Activated CD4-positive, CD25-positive, alpha-beta regulatory T cell (primary cell): ENCODE measurements around the gene PAPSS1.
"Not testable (repeated sequence)": the region's sequence is repeated elsewhere in the genome, so short reads cannot be mapped to it uniquely, and the experiment has no call there.

ENCODE experiments used
- DNase-seq, 4 experiments: peaks; one replicate each; lab custom pipeline; 2025; lab: John Stamatoyannopoulos, UW

The PAPSS1 gene

DNA sequence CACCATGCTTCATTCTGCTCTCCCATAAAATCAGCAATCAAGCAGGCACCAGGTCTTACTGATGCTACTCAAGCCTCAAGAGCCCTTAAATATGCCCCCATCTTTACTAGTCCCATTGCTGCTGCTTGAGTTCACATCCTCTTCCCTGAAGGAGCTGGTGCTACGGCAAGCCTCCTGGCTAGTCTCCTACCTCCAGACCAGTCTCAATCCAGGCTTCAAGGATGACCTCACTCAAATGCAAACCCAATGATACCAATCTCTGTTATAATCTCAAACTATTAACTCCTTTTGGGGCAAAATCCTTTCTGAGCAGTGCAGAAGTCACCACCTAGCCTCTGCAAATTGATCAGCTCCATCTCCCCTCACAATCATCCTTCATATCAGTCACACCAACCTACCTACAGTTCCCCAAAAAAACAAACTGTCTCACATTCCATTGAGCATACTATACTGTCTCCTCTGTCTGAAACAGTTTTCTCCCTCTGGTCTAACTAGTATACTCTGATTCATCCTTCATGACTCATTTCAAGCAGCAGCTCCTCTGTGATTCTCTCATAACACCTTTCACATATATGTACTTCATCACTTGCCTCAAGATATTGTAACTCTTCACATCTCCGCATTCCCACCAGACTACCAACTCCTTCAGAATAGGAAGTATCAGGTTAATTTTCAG is 30.0 kb downstream of the PAPSS1 start:
- no peak for DNase-seq

DNA sequence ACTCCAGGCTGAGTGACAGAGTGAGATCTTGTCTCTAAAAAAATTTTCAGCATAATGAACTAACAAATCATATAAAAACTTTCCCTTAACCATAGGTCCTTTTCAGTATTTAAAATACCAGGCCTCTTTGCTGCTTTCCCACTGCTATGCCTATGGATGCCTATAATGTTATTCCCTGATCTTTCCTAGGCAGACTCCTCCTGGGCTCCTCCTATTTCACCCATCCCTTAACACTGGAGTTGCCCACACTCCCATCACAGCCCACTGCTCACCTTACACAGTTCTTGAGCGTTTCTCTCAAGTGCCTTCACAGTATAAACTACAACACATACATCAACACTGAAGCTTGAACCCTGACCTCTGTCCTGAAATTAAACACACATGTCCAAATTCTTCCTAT is 31.6 kb downstream of the PAPSS1 start:
- no peak for DNase-seq

DNA sequence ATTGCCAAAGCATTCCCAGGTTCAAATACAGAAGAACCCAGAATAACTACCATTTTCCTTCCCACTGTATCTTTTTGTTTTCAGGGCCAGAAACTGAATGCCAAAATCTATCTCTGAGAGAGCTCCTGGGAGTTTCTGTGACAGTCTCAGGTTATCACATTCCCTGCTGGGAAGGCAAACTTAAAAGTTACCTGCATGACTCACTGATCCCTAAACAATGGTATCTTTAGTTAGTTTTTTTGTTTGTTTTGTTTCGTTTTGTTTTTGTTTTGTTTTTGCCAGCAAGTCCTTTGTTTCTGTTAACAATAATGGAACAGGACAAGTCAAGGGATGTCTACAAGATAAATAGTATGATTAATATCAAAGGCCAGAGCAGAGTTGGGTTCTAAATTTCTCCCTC is 34.3 kb downstream of the PAPSS1 start:
- DNase-seq, result no peak

DNA sequence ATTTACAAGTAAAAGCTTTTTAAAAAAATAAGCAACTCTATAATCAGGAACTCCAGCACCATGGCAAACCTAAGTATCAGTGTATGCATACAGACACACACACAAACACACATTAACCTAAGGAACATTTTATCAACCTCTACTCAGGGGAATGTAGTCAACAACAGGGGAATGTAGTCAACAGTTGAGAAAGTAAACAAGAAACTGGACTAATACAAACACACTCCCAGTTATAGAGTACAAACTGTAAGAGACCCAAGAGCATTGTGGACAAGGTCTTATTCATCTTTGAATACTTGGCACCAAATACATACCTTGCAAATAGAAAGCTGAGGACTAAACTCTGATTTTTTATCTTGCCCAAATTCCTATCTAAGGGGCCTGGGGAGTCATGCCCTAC is 36.2 kb downstream of the PAPSS1 start:
- no peak for DNase-seq

DNA sequence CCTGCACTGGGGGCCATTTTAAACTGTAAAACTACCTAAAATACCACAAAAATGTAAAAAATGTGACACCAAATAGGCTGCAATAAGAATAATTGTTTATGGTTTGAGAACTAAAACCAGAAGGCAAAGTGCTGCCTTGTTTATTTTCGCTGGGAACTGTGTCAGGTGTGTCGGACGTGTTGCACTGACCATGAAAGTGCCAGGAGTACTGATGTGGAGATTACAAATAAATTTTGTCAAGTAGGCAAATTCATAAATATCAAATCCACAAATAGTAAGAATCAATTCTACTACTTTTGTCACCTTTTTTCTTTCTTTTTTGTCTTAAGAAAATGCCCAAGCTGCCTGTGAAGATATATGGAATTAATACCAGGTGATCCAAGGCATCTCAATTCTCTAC is 37.7 kb downstream of the PAPSS1 start:
- DNase-seq, result no peak

DNA sequence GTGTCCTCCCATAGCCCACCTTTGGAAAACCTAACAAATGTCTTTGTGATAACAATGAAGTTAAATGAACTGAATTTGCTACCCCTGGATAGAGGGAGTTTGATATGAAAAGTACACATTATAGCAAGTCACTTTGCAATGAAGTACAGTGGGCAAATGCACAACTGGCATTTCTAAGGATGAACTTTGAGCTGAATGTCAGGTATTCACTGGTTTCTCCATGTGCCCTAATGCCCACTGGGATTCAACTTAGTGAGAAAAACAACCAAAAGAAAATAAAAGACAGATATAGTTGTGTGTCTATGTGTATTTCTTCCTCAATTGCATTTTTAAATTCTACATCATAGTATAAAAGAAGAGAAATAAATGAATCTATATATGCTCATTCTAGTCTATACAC is 51.0 kb downstream of the PAPSS1 start:
- DNase-seq, result no peak

DNA sequence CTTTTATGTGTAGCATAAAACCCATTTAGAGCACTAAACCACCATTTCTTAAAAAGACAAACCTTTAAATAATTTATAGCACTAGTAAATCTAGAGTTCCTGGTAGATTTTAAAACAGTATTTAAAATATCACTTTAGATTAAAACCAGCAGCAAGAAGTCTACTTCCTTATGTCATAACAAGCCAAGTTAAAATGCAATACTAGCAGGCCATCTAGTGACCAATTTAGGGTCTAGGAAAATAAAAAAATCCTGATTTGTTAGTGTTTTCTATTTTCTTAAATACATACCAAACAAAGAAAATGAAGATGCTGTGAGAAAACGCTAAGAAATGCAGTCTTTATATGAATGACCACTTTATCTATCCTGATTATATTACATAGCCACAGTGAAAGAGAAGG is 53.9 kb downstream of the PAPSS1 start:
- DNase-seq, result no peak

DNA sequence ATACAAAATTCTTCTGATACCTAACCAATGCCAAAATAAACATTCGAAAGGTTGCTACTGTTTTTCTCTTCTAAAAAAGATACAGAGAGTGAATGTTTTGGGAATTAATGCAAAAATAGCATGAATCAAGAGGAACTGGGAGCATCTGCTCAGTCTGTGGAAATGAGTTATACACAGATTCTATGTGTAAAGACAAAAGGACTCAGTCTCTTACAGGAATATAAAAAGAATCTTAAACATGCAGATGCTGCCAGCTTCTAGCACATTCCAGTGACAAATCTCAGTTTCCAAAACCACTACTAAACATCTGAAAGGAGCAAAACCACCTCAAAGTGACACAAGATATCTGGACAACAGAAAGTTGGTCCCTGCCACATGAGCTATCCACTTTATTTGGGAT is 55.0 kb downstream of the PAPSS1 start:
- no peak for DNase-seq

DNA sequence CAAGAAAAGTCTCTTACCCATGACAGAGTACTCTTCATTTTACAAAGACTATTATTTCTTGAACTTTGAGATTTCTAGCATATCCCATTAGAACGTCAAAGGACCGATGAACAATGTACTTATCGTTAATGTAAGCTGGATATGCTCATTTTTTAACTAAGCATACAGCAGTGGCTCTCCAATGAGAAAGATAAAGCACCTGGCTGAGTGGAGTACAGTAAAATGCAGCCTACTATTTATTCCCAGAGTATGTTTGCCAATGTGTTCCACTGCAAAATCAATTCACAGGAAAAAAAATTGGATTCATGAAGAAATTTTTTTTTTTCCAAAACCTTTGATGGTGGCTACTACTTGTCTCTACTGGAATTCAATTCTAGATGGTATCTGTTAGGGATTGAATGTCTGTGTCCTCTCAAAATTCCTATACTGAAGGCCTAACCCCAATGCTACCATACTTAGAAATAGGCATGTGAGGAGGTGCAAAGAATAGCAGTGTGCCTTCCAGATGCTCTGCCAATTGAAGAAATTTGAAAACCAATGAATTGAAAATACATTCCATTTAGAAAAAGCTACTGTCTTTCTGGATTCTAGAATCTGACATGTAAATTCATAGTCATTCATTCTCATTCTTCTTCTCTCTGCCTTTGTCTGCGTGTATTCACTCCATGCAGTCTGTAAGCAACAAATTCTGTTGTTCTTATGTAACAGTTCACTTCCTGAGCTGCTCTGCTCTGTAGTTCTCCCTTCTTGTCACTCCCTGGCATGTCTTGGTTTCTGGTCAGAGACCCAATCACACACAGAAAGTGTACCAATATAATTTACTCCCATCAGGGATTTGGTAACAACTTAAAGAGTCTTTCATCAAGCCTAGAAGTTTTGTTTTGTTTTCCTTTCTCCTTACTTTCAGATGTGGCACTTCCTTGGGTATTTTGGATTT is 61.4 kb downstream of the PAPSS1 start:
- DNase-seq, result no peak

DNA sequence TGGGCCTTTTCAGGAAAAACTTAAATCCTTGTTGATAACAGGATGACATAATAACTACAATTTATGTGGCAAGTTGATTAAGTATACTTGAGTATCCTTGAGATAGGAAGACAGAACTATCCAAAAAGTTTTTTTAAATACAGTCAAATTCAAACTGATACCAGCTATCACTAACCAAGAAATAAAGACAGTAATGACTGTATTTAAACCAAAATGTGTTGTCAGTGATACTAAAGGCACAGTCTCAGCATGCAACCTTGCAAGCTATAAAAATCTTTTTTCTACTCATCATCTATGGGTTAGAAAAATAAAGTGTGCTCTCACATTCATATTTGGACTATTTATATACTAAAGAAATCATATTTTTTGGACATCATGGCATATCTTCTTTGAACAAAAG is 64.7 kb downstream of the PAPSS1 start:
- no peak for DNase-seq

DNA sequence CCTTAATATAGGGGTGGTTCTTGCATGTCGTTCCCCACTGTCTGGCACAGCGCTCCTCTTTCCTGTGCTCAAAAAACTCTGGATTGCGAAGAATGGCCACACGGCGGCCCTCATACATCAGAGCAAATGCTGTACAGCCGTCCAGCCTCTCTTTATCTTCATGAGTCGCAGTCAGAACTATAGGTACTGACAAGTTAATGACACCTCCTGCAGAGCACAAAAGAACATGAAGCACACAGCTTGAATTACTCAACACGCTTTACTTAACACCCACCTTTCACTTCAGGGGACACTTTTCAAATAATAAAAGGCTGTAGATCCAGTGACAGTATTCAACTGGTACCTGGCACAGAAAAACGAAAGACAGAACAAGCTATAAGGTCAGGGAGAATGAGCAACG is 65.3 kb downstream of the PAPSS1 start:
- DNase-seq, result no peak

DNA sequence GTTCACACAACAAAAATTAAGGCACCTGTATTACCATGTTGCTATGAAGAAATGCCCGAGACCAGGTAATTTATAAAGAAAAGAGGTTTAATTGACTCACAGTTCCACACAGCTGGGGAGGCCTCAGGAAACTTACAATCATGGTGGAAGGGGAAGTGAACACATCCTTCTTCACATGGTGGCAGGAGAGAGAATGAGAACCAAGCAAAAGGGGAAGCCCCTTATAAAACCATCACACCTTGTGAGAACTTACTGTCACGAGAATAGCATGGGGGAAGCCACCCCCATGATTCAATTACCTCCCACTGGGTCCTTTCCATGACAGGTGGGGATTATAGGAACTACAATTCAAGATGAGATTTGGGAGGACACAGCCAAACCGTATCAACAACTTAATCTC is 68.6 kb downstream of the PAPSS1 start:
- DNase-seq, result not testable (repeated sequence)

DNA sequence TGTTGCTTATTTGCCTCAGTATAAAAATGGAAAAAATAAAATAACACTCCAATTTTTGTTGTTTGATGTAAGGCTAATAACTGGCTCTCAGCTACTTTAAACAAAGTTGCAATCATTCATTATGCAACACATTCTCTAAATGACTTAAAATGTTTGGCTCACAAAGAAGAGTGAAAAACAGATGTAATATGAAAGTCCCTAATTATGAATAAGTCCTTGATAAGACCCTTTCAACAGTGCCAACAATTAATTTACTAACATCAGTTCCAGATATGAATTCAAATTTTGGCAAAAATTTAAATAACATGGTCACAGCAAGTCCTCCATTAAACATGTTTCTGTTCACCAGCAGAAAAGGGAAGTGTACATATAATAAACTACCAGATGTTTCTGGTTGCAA is 69.8 kb downstream of the PAPSS1 start:
- DNase-seq, result no peak

DNA sequence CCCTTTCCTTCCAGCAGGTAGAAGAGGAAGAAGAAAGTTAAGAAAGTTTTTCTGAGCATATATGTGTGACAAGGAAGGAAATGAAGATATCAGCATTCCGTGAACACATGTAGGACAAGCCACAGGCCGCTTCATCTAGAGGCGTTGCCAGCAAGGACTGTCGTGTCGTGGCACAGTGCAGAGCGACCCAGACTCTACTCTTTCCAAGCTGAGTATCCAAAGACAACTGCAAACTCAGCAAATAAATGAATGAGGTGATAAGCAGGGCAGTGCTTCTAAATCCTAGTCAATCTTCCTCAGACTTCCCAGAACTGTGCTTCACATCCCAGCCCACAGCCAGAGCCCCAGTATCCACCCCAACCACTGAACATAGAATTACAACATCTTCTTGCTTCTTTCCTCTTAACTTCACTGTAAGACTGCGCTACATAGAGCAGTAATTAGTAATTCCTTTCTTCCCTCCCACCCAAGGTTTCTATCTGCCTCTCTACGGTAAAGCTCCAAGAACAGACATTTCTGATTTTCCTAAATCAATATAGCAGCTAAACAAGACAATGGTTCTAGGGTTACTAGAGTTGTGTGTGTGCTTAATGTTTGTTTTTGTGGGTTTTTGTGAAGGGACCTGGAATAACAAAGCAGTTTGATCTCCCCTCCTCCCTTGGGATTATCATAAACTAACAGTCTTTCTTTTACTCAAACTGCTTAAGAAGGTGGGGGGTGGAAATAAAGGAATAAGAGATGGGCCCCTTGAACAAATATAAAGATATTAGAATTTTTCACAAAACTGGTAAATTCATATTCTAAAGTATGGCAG is 71.6 kb downstream of the PAPSS1 start:
- no peak for DNase-seq

DNA sequence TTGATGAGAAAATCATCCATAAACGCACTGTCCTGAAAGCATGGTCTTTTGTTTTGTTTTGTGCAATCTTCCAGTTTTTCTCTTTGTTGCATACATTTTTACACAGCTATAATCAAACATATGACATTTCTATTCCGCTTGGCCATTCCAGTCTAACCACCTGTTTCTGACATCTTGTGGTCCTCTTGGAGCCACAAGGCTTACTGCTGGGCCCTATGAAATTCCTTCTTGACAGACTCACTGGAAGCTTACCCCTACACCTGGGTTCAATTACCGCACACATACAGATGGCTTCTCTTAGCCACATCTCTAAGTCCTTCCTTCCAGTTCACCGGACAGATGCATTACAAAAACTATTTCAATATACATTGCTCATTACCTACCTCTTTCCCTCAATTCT is 72.4 kb downstream of the PAPSS1 start:
- DNase-seq, result no peak

DNA sequence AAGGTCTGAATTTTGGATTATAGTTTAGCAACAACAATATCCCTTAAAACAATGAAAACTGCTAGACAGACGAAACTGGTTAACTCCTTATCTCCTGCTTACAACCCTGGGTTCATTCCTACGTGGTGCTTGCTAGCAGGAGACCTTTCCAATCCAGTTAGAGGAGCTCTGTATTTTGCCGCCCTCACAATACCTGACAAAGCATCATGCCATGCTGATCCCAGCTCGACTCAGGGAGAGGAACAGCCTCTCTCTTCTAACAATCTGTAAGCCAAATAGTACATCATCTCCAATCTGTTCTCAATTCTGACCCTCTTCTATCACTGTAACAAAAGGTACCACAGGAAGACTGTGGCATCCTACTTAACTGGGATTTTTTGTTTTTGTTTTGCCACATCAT is 74.4 kb downstream of the PAPSS1 start:
- no peak for DNase-seq

DNA sequence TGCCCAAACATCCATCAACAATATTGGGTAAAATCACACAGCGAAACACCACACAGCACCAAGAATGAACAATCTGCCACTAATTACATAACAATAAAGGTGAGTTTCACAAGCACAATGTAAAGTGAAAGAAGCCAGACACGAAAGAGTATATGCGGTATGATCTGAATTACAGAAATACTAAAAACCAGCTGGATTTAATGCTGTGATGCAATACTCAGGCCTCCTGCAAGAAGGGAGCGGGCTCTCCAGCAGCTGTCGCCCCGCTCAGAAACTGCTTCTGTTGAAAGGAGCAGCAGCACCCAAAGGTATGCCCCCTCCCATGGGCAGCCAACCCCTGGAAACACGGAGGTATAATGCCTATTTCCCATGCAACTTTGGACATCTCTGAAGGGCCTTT is 77.0 kb downstream of the PAPSS1 start:
- DNase-seq, result no peak

DNA sequence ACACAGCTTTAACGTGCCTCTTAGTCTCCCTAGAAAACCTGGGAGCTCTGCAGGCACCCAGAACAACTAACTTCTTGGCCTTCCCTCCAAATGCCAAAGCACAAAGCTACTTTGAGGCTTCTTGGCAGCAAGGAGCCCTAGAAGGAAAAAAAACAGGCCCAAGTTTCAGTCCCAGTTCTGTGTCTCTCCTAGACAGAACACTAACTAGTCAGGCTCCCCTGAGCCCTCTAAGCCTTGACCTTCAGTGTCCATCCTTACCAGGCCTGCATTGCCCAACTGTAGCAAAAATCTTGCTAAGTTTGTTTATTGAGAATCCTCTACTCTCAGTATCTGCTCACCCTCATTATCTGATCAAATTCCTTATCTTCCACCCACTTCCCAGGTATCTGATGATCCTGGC is 79.2 kb downstream of the PAPSS1 start:
- DNase-seq, result no peak

DNA sequence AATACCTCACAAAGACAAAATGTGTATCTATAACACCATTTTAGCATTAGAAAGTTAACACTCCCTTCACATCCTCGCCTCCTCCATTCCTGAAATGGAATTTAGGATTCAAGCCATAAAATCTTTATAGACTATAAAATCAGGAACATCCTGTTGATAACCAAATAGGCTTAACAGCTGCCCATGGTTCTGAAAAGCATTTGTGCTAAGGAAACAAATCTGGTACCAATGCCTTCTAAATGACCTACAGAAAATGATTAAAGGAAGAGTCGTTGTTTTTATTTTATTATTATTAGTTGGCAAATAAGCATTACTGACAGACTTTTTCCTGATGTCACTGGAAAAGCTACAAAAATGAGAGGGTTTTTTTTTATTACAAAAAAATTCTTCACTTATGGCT is 79.8 kb downstream of the PAPSS1 start:
- DNase-seq, result no peak

DNA sequence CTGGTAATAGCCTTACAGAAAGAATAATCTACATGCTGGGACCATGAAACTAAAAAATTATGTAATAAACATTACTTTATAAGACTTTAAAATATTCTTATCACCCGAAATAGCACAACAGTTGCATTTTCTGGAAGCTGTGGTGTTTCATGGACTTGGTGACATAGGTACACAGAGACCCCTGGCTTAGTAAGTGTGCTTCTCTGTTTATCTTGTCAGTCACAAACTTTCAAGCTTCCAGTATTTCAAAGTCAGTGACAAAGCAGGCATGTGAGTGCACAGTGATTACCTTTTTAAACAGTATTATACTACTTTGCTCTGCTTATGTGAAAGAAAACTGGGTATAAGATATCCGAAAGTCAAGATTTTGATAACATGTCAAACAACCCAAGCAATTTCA is 84.3 kb downstream of the PAPSS1 start:
- no peak for DNase-seq

DNA sequence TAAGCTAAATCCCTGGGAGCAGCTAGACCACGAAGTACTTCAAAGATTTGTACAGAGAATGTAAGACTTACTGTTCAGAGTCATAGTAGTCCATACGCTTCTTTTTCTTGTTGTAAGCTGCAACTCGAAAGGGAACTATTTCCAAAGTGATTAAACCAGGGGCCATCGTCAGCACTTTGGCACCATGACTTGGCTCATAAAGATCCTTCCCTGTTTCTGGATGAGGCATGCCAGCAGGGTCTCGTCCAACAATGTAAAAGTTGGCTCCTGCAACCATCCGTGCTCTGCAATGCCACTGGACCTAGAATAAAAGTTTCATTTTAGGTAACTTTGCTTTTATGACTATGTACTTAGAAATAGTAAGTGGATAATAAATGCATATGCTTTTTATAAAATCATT is 88.5 kb downstream of the PAPSS1 start:
- DNase-seq, result no peak

DNA sequence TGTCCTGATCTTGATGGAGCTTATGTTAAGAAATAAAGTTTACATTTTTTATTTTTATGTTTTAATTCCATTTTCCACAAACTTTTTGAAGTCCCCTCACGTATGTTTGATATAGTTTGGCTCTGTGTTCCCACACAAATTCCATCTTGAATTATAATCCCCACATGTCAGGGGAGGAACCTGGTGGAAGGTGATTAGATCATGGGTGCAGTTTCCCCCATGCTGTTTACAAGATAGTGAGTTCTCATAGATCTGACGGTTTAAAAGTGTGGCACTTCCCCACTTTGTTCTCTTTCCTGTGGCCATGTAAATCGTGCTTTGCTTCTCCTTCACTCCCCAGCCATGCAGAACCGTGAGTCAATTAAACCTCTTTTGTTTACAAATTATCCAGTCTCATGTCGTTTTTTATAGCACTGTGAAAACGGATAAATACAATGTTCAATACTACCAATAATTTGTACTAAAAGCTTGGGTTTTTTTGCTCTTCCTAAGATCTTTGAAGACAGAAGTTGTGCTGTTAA is 89.8 kb downstream of the PAPSS1 start:
- DNase-seq, result no peak

DNA sequence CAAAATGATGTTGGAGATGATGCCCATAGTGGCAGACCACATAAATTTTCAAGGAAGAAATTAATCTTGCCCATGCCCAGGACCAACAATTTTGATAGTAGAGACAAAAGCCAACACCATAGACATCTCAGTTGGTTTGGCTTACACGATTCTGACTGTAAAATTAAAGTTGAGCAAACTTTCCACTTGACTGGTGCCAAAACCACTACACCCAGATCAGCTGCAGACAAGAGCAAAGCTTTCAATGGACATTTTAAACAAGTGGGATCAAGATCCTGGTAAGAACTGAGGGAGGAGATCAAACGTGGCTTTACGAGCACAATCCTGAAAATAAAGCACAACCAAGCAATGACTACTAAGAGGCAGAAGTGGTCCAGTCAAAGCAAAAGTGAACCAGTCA is 90.7 kb downstream of the PAPSS1 start:
- no peak for DNase-seq
